ENCODE results near the gene CTDP1.

Gene CTDP1

DNA sequence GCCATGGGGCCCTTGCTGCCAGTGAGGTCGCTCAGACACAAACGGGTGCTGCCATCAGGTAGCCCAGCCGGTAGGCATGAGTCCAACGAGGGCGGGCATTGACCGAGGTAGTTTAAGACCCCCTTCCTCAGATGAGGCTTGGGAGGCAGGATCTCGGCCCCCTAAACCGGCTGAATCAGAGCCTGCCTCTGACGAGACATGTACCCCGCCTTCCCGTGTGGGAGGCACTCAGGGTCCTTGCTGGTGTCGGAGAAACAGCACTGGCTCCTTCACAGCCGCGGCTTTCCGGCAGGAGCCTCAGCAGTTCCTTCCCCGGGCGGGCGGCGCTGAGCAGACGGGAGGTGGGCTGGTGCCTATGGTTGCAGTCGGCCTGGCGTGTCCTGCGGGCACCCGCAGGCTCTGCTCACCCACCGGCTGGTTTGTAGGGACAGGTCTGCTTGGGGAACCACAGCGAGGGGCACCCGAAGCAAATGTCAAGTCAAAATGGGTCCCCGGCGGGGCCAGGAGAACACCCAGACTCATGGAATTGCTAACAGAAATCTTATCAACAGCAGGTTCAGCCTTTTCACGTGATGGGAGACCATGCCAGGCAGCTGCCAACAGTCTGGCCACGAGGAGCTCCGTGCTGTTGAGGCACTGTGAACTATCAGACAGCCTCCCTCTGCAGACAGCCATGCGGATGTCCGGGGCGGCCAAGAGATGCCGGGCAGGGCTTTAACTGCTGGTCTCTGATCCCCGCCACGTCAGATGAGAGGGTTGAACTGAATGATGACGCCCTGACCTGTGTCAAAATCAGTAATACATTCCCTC lies 121.0 kb downstream of the CTDP1 start:
- POLR2A ChIA-PET = no interaction called here
- no peak overlapping the region for H3K4me3 ChIP-seq (ENCODE audit: low read depth, low read length)
- no peak overlapping the region for H3K27ac ChIP-seq (ENCODE audit: extremely low read depth, low read depth, low read length)
- H3K9me3 ChIP-seq (ENCODE audit: control insufficient read depth, insufficient read depth, low read depth, low read length) = no peaks in the 10 kb centered on the region
- H3K4me1 ChIP-seq (ENCODE audit: control insufficient read depth, insufficient read depth, low read length) = no peaks in the 10 kb centered on the region; the same call in 1 of the 2 replicates
- CTCF ChIA-PET = no interaction called here
- no peaks in the 10 kb centered on the region for H3K36me3 ChIP-seq (ENCODE audit: control insufficient read depth in 2 of 2, insufficient read depth in 1 of 2, low read length in 2 of 2)
- TF ChIP-seq ZNF140 (tag by site-specific recombination; IDR thresholded peaks at IDR 0.05) (no peak), ZBTB17 (tag by site-specific recombination; IDR thresholded peaks at IDR 0.05) (no peak), ZBTB8A (tag by site-specific recombination; IDR thresholded peaks at IDR 0.05) (no peak), ZNF202 (tag by site-specific recombination; IDR thresholded peaks at IDR 0.05; ENCODE audit: borderline replicate concordance) (no peak), WT1 (tag by site-specific recombination; IDR thresholded peaks at IDR 0.05) (no peak), HOXD13 (CRISPR knock-in tag; IDR thresholded peaks at IDR 0.05; ENCODE audit: borderline replicate concordance) (no peak), ZNF560 (tag by site-specific recombination; IDR thresholded peaks at IDR 0.05; ENCODE audit: borderline replicate concordance) (no peak), ZNF112 (tag by site-specific recombination; IDR thresholded peaks at IDR 0.05) (no peak), ZNF837 (tag by site-specific recombination; IDR thresholded peaks at IDR 0.05) (no peak), ZBTB48 (tag by site-specific recombination; IDR thresholded peaks at IDR 0.05) (no peak), ZNF518A (tag by site-specific recombination; conservative IDR thresholded peaks at IDR 0.05; ENCODE audit: low read depth) (no peak), ZNF629 (tag by site-specific recombination; IDR thresholded peaks at IDR 0.05) (no peak)
- TF ChIP-seq, protein P1, sequence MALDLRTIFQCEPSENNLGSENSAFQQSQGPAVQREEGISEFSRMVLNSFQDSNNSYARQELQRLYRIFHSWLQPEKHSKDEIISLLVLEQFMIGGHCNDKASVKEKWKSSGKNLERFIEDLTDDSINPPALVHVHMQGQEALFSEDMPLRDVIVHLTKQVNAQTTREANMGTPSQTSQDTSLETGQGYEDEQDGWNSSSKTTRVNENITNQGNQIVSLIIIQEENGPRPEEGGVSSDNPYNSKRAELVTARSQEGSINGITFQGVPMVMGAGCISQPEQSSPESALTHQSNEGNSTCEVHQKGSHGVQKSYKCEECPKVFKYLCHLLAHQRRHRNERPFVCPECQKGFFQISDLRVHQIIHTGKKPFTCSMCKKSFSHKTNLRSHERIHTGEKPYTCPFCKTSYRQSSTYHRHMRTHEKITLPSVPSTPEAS (tag by site-specific recombination; IDR thresholded peaks at IDR 0.05) = no peak

DNA sequence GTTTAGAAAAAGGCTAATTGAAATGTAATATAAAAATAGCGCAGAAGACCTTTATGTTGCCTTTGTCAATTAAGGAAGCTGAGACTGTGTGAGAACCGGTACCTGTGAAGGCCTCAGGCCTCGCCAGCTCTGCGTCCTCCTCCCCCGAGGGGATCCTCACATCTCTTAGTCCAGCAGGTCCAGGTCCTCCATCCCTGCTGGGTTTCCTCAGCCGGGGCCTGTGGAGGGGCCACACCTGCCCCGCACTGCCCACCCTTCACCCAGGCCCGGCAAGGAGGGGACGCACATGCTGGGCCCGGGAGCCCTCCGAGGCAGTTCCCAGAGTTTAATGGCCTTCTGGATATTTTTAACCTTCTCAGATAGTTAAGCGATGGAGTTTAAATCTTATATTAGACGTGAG lies 121.6 kb downstream of the CTDP1 start:
- POLR2A ChIA-PET = no interaction called here
- TF ChIP-seq ZNF202 (tag by site-specific recombination; IDR thresholded peaks at IDR 0.05; ENCODE audit: borderline replicate concordance) = no peak
- TF ChIP-seq ZNF555 (tag by site-specific recombination; conservative IDR thresholded peaks at IDR 0.05) = no peak
- no peak for TF ChIP-seq ZNF2 (tag by site-specific recombination; IDR thresholded peaks at IDR 0.05)
- no peak for TF ChIP-seq SCRT1 (tag by site-specific recombination; IDR thresholded peaks at IDR 0.05; ENCODE audit: borderline replicate concordance)
- no peak for TF ChIP-seq ZNF610 (tag by site-specific recombination; IDR thresholded peaks at IDR 0.05; ENCODE audit: borderline replicate concordance)
- no peak for TF ChIP-seq KLF8 (tag by site-specific recombination; IDR thresholded peaks at IDR 0.05)
- TF ChIP-seq, protein P2, sequence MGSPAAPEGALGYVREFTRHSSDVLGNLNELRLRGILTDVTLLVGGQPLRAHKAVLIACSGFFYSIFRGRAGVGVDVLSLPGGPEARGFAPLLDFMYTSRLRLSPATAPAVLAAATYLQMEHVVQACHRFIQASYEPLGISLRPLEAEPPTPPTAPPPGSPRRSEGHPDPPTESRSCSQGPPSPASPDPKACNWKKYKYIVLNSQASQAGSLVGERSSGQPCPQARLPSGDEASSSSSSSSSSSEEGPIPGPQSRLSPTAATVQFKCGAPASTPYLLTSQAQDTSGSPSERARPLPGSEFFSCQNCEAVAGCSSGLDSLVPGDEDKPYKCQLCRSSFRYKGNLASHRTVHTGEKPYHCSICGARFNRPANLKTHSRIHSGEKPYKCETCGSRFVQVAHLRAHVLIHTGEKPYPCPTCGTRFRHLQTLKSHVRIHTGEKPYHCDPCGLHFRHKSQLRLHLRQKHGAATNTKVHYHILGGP (tag by site-specific recombination; IDR thresholded peaks at IDR 0.05) = no peak
- no peak for TF ChIP-seq MYNN (tag by site-specific recombination; IDR thresholded peaks at IDR 0.05; ENCODE audit: borderline replicate concordance)
- no peak for TF ChIP-seq OSR2 (tag by site-specific recombination; IDR thresholded peaks at IDR 0.05)
- TF ChIP-seq ZNF140 (tag by site-specific recombination; IDR thresholded peaks at IDR 0.05) = no peak
- TF ChIP-seq, protein P3, sequence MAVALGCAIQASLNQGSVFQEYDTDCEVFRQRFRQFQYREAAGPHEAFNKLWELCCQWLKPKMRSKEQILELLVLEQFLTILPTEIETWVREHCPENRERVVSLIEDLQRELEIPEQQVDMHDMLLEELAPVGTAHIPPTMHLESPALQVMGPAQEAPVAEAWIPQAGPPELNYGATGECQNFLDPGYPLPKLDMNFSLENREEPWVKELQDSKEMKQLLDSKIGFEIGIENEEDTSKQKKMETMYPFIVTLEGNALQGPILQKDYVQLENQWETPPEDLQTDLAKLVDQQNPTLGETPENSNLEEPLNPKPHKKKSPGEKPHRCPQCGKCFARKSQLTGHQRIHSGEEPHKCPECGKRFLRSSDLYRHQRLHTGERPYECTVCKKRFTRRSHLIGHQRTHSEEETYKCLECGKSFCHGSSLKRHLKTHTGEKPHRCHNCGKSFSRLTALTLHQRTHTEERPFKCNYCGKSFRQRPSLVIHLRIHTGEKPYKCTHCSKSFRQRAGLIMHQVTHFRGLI (tag by site-specific recombination; IDR thresholded peaks at IDR 0.05) = no peak
- no peak for TF ChIP-seq ZFP3 (tag by site-specific recombination; IDR thresholded peaks at IDR 0.05; ENCODE audit: low read depth)
- TF ChIP-seq ZNF221 (tag by site-specific recombination; IDR thresholded peaks at IDR 0.05; ENCODE audit: borderline replicate concordance) = no peak

More for the DNA sequence above, 121.6 kb downstream of the CTDP1 start:
- Histone ChIP-seq H3K4me3 (ENCODE audit: low read depth, low read length) (no peak overlapping the region), H3K36me3 (ENCODE audit: control insufficient read depth in 2 of 2, insufficient read depth in 1 of 2, low read length in 2 of 2) (no peaks in the 10 kb centered on the region), H3K27ac (ENCODE audit: extremely low read depth, low read depth, low read length) (no peak overlapping the region), H3K9me3 (ENCODE audit: control insufficient read depth, insufficient read depth, low read depth, low read length) (no peaks in the 10 kb centered on the region), H3K4me1 (ENCODE audit: control insufficient read depth, insufficient read depth, low read length) (no peaks in the 10 kb centered on the region; the same call in 1 of the 2 replicates)
- CTCF ChIA-PET = no interaction called here

Data from HEK293 (cell line).